GM19193 (cell line): ENCODE data around the gene TNRC6C.

Experiments
- POLR2A ChIP-seq: IDR thresholded peaks from 4 replicates; pipeline ENCODE4 v1.6.1; 2011; ENCODE audit not compliant: insufficient read depth, insufficient read length; ENCODE audit errors: extremely low read depth

The TNRC6C gene

DNA sequence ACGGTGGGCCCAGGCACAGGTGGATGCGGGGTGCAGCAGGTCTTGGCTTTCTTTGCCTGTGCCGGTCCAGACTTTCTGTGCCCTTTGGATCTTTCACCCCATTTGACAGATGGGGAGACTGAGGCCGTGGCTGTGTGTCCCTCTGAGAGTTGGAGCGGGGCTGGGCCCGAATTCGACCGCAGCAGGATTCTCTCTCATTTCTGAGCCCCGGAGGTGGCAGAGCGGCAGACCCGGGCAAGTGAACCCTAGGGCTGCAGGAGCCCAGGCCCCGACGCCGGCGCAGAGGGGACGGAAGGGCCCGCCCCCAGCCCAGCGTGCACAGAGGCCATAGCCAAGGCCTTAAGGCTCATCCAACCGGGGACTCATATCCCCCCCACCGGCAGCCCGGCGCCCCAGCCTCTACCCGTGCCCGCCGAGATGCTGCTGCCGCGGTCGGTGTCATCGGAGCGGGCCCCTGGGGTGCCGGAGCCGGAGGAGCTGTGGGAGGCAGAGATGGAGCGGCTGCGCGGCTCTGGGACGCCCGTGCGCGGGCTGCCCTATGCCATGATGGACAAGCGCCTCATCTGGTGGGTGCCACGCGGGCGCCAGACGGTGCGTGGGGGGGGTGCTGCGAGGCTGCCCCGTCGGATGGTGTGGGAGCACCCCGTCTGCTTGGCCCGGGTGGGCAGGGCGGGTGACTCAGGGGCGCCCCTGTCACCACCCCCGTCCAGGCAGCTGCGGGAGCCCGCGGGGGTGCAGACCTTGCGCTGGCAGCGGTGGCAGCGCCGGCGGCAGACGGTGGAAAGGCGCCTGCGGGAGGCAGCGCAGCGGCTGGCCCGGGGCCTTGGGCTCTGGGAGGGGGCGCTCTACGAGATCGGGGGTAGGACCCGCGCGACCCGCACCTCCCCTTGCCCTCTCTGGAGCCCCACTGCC is 172.9 kb downstream of the TNRC6C start:
- peak; percentile 10 for TF ChIP-seq POLR2A

DNA sequence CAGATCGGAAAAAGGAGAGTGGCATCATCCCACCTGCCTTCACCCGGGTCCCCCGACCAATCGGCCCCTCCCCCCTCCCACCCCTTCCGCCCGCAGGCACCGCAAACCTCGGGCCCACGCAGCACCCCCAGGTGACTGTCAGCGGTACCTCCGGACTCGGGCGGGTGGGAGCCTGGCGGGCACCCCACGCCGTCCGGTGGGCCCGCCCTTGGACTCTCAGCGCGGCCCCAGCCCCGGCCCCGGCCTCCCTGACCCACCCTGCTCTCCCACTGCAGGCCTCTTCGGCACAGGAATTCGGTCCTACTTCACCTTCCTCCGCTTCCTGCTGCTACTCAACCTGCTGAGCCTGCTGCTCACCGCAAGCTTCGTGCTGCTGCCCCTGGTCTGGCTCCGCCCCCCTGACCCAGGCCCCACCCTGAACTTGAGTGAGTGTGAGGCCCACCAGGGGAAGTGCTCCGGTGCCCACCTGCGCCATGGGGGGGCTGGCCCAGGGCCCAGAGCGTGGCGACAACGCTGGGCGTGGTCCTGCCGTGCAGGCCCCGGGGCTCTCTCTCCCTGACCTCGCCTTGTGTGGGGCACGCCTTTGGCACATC is 173.7 kb downstream of the TNRC6C start:
- TF ChIP-seq POLR2A, result peak; percentile 68

GRCh38 chr17:78132767-78133178 is 174.3 kb downstream of the TNRC6C start:
- TF ChIP-seq POLR2A, result no peak

DNA sequence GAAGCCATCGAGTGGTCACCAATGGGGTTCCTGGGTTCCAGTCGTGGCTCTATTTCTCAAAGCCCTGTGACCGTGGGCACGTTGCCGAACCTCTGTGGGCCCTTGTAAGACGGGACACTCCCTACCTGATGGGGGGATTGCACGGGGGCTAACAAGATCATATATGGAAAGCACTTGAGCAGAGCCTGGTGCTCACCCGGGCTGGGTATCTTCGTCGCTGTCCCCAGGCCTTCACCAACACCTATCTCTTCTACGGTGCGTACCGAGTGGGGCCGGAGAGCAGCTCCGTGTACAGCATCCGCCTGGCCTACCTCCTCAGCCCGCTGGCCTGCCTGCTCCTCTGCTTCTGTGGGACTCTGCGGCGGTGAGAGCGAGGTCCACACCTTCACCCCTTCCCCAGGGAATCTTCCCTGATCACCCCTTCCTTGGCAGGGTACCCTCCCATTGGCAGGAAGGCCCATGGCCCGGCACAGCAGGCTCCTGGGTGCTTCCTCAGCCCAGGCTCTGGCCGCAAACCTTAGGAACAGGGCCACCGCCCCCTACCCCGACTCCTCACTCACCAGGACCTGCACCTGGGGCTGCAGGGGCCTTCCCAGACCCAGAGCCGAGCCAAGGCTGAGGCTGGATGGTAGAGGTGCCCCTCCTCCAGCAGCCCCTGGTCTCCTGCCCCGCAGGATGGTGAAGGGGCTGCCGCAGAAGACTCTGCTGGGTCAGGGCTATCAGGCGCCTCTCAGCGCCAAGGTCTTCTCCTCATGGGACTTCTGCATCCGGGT is 174.9 kb downstream of the TNRC6C start:
- TF ChIP-seq POLR2A, result no peak

DNA sequence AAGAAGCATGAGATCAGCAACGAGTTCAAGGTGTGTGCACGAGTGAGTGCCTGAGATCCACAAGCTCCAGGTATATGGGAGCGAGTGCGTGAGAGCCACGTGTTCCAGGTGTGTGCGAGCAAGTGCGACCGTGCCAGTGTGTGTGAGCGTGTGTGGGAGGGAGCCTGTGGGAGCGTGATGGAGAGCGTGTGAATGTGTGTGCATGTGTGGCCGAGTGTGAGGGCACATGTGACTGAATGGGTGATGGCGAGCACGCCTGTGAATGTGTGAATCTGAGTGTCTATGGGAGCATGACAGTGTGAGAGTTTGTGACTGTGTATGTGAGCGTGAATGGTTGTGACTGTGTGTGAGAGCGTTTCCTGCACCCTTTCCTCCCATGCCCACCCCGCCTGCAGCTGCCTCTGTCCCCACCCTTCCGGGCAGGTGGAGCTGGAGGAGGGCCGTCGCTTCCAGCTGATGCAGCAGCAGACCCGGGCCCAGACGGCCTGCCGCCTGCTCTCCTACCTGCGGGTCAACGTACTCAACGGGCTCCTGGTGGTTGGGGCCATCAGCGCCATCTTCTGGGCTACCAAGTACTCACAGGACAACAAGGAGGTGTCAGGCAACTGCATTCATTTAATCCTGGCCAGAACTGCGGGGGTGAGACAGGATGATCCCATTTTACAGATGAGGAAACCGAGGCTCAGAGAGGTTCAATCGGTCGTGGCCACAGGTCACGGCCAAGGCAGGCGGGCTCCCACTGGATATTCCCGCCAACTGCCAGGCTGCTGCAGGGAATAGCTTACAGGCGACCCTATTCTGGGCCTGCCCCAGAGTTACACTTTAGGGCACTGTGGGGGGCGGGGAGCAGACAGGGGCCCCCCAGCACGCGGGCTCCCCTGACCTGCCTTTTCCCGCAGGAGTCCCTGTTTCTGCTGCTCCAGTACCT is 175.7 kb downstream of the TNRC6C start:
- TF ChIP-seq POLR2A, result peak; percentile 59

GRCh38 chr17:78134899-78135385 is 176.4 kb downstream of the TNRC6C start:
- no peak for TF ChIP-seq POLR2A

DNA sequence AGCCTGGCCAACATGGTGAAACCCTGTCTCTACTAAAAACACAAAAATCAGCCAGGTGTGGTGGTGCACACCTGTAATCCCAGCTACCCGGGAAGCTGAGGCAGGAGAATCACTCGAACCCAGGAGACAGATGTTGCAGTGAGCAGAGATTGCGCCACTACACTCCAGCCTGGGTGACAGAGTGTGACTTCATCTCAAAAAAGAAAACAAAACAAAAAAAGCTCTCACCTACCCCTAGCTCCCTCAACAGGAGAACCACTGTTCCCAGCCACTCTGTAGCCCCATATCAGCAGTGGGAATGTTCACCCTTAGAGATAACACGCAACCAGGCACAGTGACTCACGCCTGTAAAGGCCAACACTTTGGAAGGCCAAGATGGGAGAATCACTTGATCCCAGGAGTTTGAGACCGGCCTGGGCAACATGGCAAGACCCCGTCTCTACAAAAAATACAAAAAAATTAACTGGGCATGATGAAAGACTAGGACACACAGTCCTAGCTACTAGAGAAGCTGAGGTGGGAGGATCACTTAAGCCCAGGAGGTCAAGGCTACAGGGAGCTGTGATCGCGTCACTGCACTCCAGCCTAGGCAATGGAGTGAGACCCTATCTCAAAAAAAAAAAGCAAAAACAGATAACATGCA is 177.5 kb downstream of the TNRC6C start:
- TF ChIP-seq POLR2A, result no peak

- no peak for TF ChIP-seq POLR2A
Measured at GRCh38 chr17:78137392-78138203, 179.1 kb downstream of the TNRC6C start.

- TF ChIP-seq POLR2A, result no peak
Measured at GRCh38 chr17:78138204-78139060, 179.9 kb downstream of the TNRC6C start.

DNA sequence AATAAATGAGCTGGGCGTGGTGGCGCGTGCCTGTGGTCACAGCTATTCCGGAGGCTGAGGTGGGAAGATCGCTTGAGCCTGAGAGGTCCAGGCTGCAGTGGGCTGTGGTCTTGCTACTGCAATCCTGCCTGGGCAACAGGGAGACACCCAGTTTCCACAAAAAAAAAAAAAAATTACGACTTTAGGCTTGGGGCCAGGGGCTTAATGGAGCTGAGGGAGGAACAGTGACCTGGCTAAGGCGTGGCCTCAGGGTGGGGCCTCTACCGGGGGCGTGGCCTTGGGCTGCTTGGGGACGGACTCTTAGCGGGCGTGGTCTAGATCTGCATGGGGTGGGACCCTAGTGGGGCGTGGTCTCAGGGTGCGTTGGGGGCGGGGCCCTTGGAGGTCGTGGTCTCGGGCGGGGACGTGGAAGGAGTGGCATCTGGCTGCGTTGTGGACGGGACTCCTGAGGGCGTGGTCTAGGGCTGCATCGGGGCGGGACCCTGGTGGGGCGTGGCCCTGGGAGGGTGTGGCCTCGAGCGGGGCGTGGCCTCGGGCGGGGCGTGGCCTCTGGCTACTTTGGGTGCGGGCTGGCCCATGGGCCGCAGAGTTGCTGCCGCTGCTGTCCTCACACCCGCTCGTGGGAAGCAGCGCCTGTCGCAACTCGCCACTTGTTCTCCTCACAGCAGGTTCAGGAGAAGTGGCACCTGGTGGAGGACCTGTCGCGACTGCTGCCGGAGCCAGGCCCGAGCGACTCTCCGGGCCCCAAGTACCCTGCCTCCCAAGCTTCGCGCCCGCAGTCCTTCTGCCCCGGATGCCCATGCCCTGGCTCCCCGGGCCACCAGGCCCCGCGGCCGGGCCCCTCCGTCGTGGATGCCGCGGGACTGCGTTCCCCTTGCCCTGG is 181.9 kb downstream of the TNRC6C start:
- TF ChIP-seq POLR2A, result peak; percentile 69
